GM10266 (cell line): ENCODE measurements around the gene MYOT.

Source experiments
- DNase-seq: peaks from one replicate; pipeline ENCODE4 v3.0.0; 2012; ENCODE audit errors: extremely low spot score
- CTCF ChIP-seq: IDR thresholded peaks from 2 replicates; pipeline ENCODE4 v1.5.1; 2012; ENCODE audit warnings: mild to moderate bottlenecking, low read depth; ENCODE audit not compliant: control insufficient read depth, insufficient read depth; ENCODE audit errors: missing control alignments

The MYOT gene

GRCh38 chr5:137870647-137871339 lies 3.1 kb downstream of the MYOT start:
- DNase-seq: no peak
- TF ChIP-seq CTCF: no peak

GRCh38 chr5:137871571-137871970 lies 3.9 kb downstream of the MYOT start:
- TF ChIP-seq CTCF: no peak
- no peak for DNase-seq

- no peak for TF ChIP-seq CTCF
- no peak for DNase-seq
Observed at GRCh38 chr5:137872466-137872865, 4.8 kb downstream of the MYOT start.

- no peak for TF ChIP-seq CTCF
- DNase-seq: no peak
Observed at GRCh38 chr5:137876101-137876500, 8.4 kb downstream of the MYOT start.

DNA sequence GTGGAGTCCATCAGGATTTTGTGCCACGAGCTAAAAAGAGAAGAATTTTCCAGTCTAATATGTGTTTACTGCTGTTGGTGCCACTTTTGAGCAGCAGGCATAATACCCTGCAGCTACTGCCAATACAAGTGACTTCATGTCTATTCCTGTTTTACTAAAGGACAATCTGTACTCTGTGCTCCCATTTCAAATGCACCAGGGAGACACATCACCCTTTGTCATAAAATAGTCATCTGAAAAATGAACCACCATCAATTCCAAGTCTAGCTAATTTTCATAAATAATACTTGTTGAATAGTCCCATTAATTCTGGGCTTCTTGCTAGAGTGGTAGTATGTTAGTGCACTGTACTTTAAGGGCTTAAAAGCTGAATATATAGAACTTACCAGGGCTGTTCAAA lies 12.7 kb downstream of the MYOT start:
- TF ChIP-seq CTCF: no peak
- DNase-seq: no peak

GRCh38 chr5:137887831-137888230 lies 20.2 kb downstream of the MYOT start:
- no peak for DNase-seq
- TF ChIP-seq CTCF: no peak

- TF ChIP-seq CTCF: no peak
- no peak for DNase-seq
Observed at GRCh38 chr5:137888466-137888862, 20.8 kb downstream of the MYOT start.
